Calu3 (cell line): ENCODE results near the gene PCBD1. TPM values are rescaled to one million over a fixed set of nuclear protein-coding genes. Genes with fewer than 3 reads are reported as not detected.

Experiments used
- BruUV-seq: library from RNA; stranded (reverse); fragments of 400-500 nt; replicated peaks from 2 replicates; lab custom pipeline; 2021; lab: Mats Ljungman, UMichigan
- CTCF ChIA-PET: fragments of 300-600 bp; sonication (Branson Sonifier 250); formaldehyde crosslinking; loops from one replicate; lab custom pipeline; 2022; ENCODE audit warnings: antibody characterized with exemption; lab: Charles Lee
- DNase-seq: peaks from one replicate; pipeline ENCODE4 v3.0.0; 2022
- H3K27ac Mint-ChIP-seq: one replicate; pipeline ENCODE4 v1.8.0; 2022; ENCODE audit warnings: mixed read lengths; ENCODE audit not compliant: unreplicated experiment
- H3K27me3 Mint-ChIP-seq: one replicate; pipeline ENCODE4 v1.8.0; 2022; ENCODE audit warnings: mixed read lengths; ENCODE audit not compliant: unreplicated experiment
- H3K36me3 Mint-ChIP-seq: one replicate; pipeline ENCODE4 v1.8.0; 2022; ENCODE audit warnings: mild to moderate bottlenecking, moderate library complexity, mixed read lengths; ENCODE audit not compliant: insufficient read depth, unreplicated experiment
- H3K4me1 Mint-ChIP-seq: one replicate; pipeline ENCODE4 v1.8.0; 2022; ENCODE audit warnings: mild to moderate bottlenecking, low read depth, mixed read lengths; ENCODE audit not compliant: unreplicated experiment
- H3K4me3 Mint-ChIP-seq: one replicate; pipeline ENCODE4 v1.8.0; 2022; ENCODE audit warnings: mild to moderate bottlenecking, low read depth, moderate library complexity, mixed read lengths; ENCODE audit not compliant: unreplicated experiment
- H3K9me3 Mint-ChIP-seq: one replicate; pipeline ENCODE4 v1.8.0; 2022; ENCODE audit warnings: low read depth, mixed read lengths; ENCODE audit not compliant: unreplicated experiment
- CTCF ChIP-seq: fragments of 200-600 bp; IDR thresholded peaks from one replicate; pipeline ENCODE4 v1.8.0; 2022; ENCODE audit warnings: antibody characterized with exemption; ENCODE audit not compliant: unreplicated experiment
- intact Hi-C: fragments of 100-400 bp; cut with micrococcal nuclease; formaldehyde crosslinking; loops from one replicate; pipeline ENCODE4 v1.10.0; 2022; ENCODE audit not compliant: unreplicated experiment
- total RNA-seq: library from RNA; stranded (reverse); gene quantifications from 2 replicates; pipeline ENCODE4 v1.2.3, GENCODE V29; 2022

PCBD1 gene
- total RNA-seq, 1 experiment from 2014 or later: 193 TPM

DNA sequence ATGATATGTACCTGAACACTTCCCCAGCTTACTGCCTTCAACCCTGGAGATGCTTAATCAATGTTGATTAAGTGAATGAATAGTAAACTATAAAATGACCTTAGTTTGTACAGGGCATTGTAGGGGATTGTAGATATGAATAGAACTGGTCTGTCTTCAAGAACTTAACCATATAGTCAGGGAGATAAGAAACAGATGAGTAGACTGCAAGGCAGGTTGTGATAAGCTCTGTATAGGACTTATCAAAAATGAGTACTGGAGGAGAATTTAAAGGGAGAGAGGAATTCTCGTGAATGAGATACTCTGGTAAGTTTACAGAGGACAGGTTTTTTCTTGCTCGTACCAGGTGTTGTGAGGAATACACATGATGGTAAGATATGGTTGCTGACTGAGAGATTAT is 45.0 kb downstream of the PCBD1 start:
- TF ChIP-seq CTCF: no peak
- intact Hi-C loops: no loop called here
- CTCF ChIA-PET: no interaction called here
- Mint-ChIP-seq H3K27me3 (no peaks in the 10 kb centered on the region), H3K36me3 (no peaks in the 10 kb centered on the region), H3K4me3 (no peak overlapping the region), H3K27ac (no peak overlapping the region), H3K4me1 (no peaks in the 10 kb centered on the region), H3K9me3 (no peaks in the 10 kb centered on the region)
- BruUV-seq: no TSS peak
- no peak for DNase-seq

DNA sequence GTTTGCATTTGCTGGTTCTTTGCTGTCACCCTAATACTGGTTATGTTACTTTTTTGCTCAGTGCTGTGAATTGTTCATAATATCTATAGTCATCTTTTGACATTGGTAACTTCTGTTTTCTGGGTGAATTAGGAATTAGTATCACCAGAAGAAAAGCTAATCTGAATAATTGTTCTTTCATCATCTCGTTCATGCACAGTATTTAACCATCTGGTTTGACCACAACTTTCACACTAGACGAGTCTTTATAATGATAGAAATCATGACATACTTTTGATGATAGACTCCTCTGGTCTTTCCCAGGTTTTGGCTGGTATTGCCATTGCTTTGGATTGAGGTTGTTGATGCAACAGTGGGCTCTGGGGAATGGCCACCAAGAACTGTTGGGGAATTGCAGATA is 47.5 kb downstream of the PCBD1 start:
- H3K9me3 Mint-ChIP-seq: no peaks in the 10 kb centered on the region
- intact Hi-C loops: no loop called here
- BruUV-seq: no TSS peak
- no peak overlapping the region for H3K4me3 Mint-ChIP-seq
- CTCF ChIA-PET: no interaction called here
- H3K27ac Mint-ChIP-seq: no peak overlapping the region
- no peak for TF ChIP-seq CTCF
- no peak for DNase-seq
- no peaks in the 10 kb centered on the region for H3K27me3 Mint-ChIP-seq
- no peaks in the 10 kb centered on the region for H3K4me1 Mint-ChIP-seq
- no peaks in the 10 kb centered on the region for H3K36me3 Mint-ChIP-seq

GRCh38 chr10:70838270-70838805 is 50.0 kb downstream of the PCBD1 start:
- Mint-ChIP-seq H3K9me3 (no peaks in the 10 kb centered on the region), H3K27me3 (no peaks in the 10 kb centered on the region), H3K27ac (no peak overlapping the region), H3K36me3 (no peaks in the 10 kb centered on the region), H3K4me1 (peaks cover 8% of the 10 kb centered on the region), H3K4me3 (no peak overlapping the region)
- intact Hi-C loops: no loop called here
- BruUV-seq: no TSS peak
- TF ChIP-seq CTCF: no peak
- CTCF ChIA-PET: interaction anchor here (0.6 kb wide), 1 partner anchor 376 kb away, joined by 3 read pairs; no protein-coding TSS in a partner anchor
- DNase-seq: no peak

DNA sequence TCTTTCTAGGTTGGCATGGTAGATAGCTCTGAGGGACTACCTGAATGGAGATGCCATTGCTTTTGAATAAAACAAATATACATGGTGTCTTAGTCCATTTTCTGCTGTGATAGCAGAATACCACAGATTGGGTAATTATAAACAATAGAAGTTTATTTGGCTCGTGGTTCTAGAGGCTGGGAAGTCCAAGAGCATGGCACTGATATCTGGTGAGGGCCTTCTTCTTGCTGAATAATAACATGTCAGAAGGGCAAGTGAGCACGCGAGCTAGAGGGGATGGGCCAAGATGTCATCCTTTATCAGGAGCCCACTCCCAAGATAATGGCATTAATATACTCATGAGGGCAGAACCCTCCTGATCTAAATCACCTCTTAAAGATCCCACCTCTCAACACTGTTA is 50.7 kb downstream of the PCBD1 start:
- DNase-seq: no peak
- Mint-ChIP-seq H3K9me3 (no peaks in the 10 kb centered on the region), H3K4me3 (no peak overlapping the region), H3K27ac (no peak overlapping the region), H3K36me3 (no peaks in the 10 kb centered on the region), H3K27me3 (no peaks in the 10 kb centered on the region), H3K4me1 (peaks cover 15% of the 10 kb centered on the region)
- BruUV-seq: no TSS peak
- no peak for TF ChIP-seq CTCF
- intact Hi-C loops: no loop called here
- CTCF ChIA-PET: no interaction called here
